WTC11 (cell line): ENCODE data around the gene GFPT2. TPM values are rescaled to one million over a fixed set of nuclear protein-coding genes. Genes with fewer than 3 reads are reported as not detected.

ENCODE experiments used
- ATAC-seq: fragments of 200-7000 bp; cut with Tn5 transposase; 2 replicates; pipeline ENCODE4 v1.10.0; 2021; ENCODE audit warnings: mild to moderate bottlenecking, moderate library complexity
- CTCF ChIA-PET: fragments of 300-600 bp; sonication (Branson Sonifier 250); formaldehyde crosslinking; loops from one replicate; lab custom pipeline; 2021; ENCODE audit warnings: antibody characterized with exemption; lab: Charles Lee
- POLR2A ChIA-PET: fragments of 350-600 bp; sonication (Branson Sonifier 250); formaldehyde crosslinking; loops from one replicate; lab custom pipeline; 2021; ENCODE audit warnings: antibody characterized with exemption; lab: Charles Lee
- DNase-seq: peaks from one replicate; pipeline ENCODE4 v3.0.0; 2021; ENCODE audit warnings: low spot score
- H3K27ac Mint-ChIP-seq: 2 replicates; pipeline ENCODE4 v1.8.0; 2021; ENCODE audit warnings: mixed read lengths
- H3K27me3 Mint-ChIP-seq: 2 replicates; pipeline ENCODE4 v1.8.0; 2021; ENCODE audit warnings: low read depth, mild to moderate bottlenecking, moderate library complexity, mixed read lengths
- H3K36me3 Mint-ChIP-seq: 2 replicates; pipeline ENCODE4 v1.8.0; 2021; ENCODE audit warnings: mixed read lengths
- H3K4me1 Mint-ChIP-seq: 2 replicates; pipeline ENCODE4 v1.8.0; 2022; ENCODE audit warnings: mixed read lengths
- H3K4me3 Mint-ChIP-seq: 2 replicates; pipeline ENCODE4 v1.8.0; 2021; ENCODE audit warnings: mild to moderate bottlenecking, moderate library complexity, mixed read lengths
- H3K9me3 Mint-ChIP-seq: 2 replicates; pipeline ENCODE4 v1.8.0; 2021; ENCODE audit warnings: mixed read lengths
- ATF1 ChIP-seq: sonication (generic); formaldehyde crosslinking; IDR thresholded peaks from 2 replicates; pipeline ENCODE4 v1.8.1; 2023; ENCODE audit warnings: mild to moderate bottlenecking, moderate library complexity, missing genetic modification reagents
- FOXP4 ChIP-seq: sonication (generic); formaldehyde crosslinking; IDR thresholded peaks from 2 replicates; pipeline ENCODE4 v1.8.0; 2022; ENCODE audit warnings: mild to moderate bottlenecking, missing genetic modification reagents
- HMGXB4 ChIP-seq: sonication (generic); formaldehyde crosslinking; IDR thresholded peaks from 2 replicates; pipeline ENCODE4 v1.8.1; 2023; ENCODE audit warnings: mild to moderate bottlenecking, moderate library complexity, missing genetic modification reagents
- KAT7 ChIP-seq: sonication (generic); formaldehyde crosslinking; IDR thresholded peaks from 2 replicates; pipeline ENCODE4 v1.8.1; 2023; ENCODE audit warnings: missing genetic modification reagents, mild to moderate bottlenecking, borderline replicate concordance
- PRRX2 ChIP-seq: fragments of 250-450 bp; sonication (Bioruptor Pico); IDR thresholded peaks from 2 replicates; pipeline ENCODE4 v1.8.0; 2021; ENCODE audit warnings: mild to moderate bottlenecking
- RELA ChIP-seq: sonication (generic); formaldehyde crosslinking; IDR thresholded peaks from 2 replicates; pipeline ENCODE4 v1.8.1; 2022; ENCODE audit warnings: missing genetic modification reagents, mild to moderate bottlenecking, borderline replicate concordance
- SP1 ChIP-seq: sonication (generic); formaldehyde crosslinking; conservative IDR thresholded peaks from 2 replicates; pipeline ENCODE4 v1.8.1; 2022; ENCODE audit warnings: missing genetic modification reagents
- STAT6 ChIP-seq: sonication (generic); formaldehyde crosslinking; conservative IDR thresholded peaks from 2 replicates; pipeline ENCODE4 v1.8.1; 2023; ENCODE audit warnings: mild to moderate bottlenecking, low read depth, missing genetic modification reagents, moderate library complexity
- TCF7 ChIP-seq: sonication (generic); formaldehyde crosslinking; IDR thresholded peaks from 2 replicates; pipeline ENCODE4 v1.8.0; 2022; ENCODE audit warnings: mild to moderate bottlenecking, low read depth, missing genetic modification reagents, moderate library complexity
- ZBTB21 ChIP-seq: sonication (generic); formaldehyde crosslinking; IDR thresholded peaks from 2 replicates; pipeline ENCODE4 v1.8.1; 2023; ENCODE audit warnings: mild to moderate bottlenecking, missing genetic modification reagents, borderline replicate concordance
- ZBTB43 ChIP-seq: sonication (generic); formaldehyde crosslinking; IDR thresholded peaks from 2 replicates; pipeline ENCODE4 v1.8.1; 2023; ENCODE audit warnings: mild to moderate bottlenecking, missing genetic modification reagents
- ZNF263 ChIP-seq: sonication (generic); formaldehyde crosslinking; IDR thresholded peaks from 2 replicates; pipeline ENCODE4 v1.8.1; 2022; ENCODE audit warnings: low read depth, mild to moderate bottlenecking, moderate library complexity, missing genetic modification reagents
- total RNA-seq: library from RNA; stranded (reverse); gene quantifications from 3 replicates; pipeline ENCODE4 v1.2.3, GENCODE V29; 2021
- TF ChIP-seq, protein P1 (sequence below): sonication (generic); formaldehyde crosslinking; IDR thresholded peaks from 2 replicates; pipeline ENCODE4 v1.8.0; 2022; ENCODE audit warnings: missing genetic modification reagents
- TF ChIP-seq, protein P2 (sequence below): sonication (generic); formaldehyde crosslinking; IDR thresholded peaks from 2 replicates; pipeline ENCODE4 v1.8.1; 2022; ENCODE audit warnings: low read depth, mild to moderate bottlenecking, moderate library complexity, missing genetic modification reagents, borderline replicate concordance
- TF ChIP-seq, protein P3 (sequence below): sonication (generic); formaldehyde crosslinking; IDR thresholded peaks from 2 replicates; pipeline ENCODE4 v1.8.0; 2022; ENCODE audit warnings: mild to moderate bottlenecking, missing genetic modification reagents
- TF ChIP-seq, protein P4 (sequence below): fragments of 250-450 bp; sonication (Bioruptor Pico); IDR thresholded peaks from 2 replicates; pipeline ENCODE4 v2.1.2; 2022; ENCODE audit warnings: mild to moderate bottlenecking, moderate library complexity

Gene GFPT2
- total RNA-seq, 1 experiment from 2014 or later: 124 TPM

DNA sequence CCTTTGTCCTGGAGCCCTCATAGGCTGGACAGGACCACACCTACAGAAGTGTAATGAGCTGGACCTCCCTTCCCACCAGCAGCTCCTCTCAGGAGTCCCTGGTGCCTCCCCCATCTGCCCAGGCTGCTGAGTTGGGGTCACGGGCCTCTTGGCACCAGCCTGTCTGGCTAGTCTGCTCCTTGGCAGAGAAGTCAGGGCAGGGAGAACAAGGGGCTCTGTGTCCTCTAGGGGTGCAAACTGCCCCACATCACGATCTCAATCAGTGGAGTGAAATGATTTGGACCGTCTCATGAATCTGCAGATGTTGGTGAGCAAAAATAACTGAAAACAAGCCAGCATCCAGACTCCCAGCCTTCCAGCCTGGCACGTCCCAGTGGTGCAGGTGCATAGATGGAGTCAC is 14.9 kb upstream of the GFPT2 start:
- CTCF ChIA-PET: no interaction called here
- ATAC-seq: no peak
- TF ChIP-seq ZNF263 (CRISPR knock-in tag) (no peak), PRRX2 (CRISPR knock-in tag) (no peak), ZBTB43 (CRISPR knock-in tag) (no peak), FOXP4 (CRISPR knock-in tag) (no peak)
- TF ChIP-seq, protein P1, sequence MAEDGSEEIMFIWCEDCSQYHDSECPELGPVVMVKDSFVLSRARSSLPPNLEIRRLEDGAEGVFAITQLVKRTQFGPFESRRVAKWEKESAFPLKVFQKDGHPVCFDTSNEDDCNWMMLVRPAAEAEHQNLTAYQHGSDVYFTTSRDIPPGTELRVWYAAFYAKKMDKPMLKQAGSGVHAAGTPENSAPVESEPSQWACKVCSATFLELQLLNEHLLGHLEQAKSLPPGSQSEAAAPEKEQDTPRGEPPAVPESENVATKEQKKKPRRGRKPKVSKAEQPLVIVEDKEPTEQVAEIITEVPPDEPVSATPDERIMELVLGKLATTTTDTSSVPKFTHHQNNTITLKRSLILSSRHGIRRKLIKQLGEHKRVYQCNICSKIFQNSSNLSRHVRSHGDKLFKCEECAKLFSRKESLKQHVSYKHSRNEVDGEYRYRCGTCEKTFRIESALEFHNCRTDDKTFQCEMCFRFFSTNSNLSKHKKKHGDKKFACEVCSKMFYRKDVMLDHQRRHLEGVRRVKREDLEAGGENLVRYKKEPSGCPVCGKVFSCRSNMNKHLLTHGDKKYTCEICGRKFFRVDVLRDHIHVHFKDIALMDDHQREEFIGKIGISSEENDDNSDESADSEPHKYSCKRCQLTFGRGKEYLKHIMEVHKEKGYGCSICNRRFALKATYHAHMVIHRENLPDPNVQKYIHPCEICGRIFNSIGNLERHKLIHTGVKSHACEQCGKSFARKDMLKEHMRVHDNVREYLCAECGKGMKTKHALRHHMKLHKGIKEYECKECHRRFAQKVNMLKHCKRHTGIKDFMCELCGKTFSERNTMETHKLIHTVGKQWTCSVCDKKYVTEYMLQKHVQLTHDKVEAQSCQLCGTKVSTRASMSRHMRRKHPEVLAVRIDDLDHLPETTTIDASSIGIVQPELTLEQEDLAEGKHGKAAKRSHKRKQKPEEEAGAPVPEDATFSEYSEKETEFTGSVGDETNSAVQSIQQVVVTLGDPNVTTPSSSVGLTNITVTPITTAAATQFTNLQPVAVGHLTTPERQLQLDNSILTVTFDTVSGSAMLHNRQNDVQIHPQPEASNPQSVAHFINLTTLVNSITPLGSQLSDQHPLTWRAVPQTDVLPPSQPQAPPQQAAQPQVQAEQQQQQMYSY (CRISPR knock-in tag): no peak
- TF ChIP-seq, all 79 proteins: peak for 0

GRCh38 chr5:180367300-180367699 is 14.2 kb upstream of the GFPT2 start:
- Mint-ChIP-seq H3K4me3 (no peak overlapping the region), H3K4me1 (peaks cover 4% of the 10 kb centered on the region; the same call in 1 of the 2 replicates), H3K9me3 (no peaks in the 10 kb centered on the region), H3K27me3 (no peaks in the 10 kb centered on the region), H3K36me3 (no peaks in the 10 kb centered on the region), H3K27ac (no peak overlapping the region)
- CTCF ChIA-PET: no interaction called here
- DNase-seq: no peak
- TF ChIP-seq KAT7 (CRISPR knock-in tag) (no peak), HMGXB4 (CRISPR knock-in tag) (no peak), ATF1 (no peak), TCF7 (CRISPR knock-in tag) (no peak), SP1 (CRISPR knock-in tag) (no peak), ZBTB21 (no peak), PRRX2 (CRISPR knock-in tag) (no peak), RELA (CRISPR knock-in tag) (no peak), STAT6 (CRISPR knock-in tag) (no peak)
- TF ChIP-seq, protein P2, sequence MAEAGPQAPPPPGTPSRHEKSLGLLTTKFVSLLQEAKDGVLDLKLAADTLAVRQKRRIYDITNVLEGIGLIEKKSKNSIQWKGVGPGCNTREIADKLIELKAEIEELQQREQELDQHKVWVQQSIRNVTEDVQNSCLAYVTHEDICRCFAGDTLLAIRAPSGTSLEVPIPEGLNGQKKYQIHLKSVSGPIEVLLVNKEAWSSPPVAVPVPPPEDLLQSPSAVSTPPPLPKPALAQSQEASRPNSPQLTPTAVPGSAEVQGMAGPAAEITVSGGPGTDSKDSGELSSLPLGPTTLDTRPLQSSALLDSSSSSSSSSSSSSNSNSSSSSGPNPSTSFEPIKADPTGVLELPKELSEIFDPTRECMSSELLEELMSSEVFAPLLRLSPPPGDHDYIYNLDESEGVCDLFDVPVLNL (CRISPR knock-in tag): no peak
- TF ChIP-seq, protein P3, sequence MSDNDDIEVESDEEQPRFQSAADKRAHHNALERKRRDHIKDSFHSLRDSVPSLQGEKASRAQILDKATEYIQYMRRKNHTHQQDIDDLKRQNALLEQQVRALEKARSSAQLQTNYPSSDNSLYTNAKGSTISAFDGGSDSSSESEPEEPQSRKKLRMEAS (CRISPR knock-in tag): no peak
- TF ChIP-seq, protein P4, sequence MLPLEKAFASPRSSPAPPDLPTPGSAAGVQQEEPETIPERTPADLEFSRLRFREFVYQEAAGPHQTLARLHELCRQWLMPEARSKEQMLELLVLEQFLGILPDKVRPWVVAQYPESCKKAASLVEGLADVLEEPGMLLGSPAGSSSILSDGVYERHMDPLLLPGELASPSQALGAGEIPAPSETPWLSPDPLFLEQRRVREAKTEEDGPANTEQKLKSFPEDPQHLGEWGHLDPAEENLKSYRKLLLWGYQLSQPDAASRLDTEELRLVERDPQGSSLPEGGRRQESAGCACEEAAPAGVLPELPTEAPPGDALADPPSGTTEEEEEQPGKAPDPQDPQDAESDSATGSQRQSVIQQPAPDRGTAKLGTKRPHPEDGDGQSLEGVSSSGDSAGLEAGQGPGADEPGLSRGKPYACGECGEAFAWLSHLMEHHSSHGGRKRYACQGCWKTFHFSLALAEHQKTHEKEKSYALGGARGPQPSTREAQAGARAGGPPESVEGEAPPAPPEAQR: no peak
- no peak for ATAC-seq
- POLR2A ChIA-PET: no interaction called here

More for the DNA sequence above, 14.9 kb upstream of the GFPT2 start:
- Mint-ChIP-seq H3K4me1 (peaks cover 4% of the 10 kb centered on the region; the same call in 1 of the 2 replicates), H3K27ac (no peak overlapping the region), H3K9me3 (no peaks in the 10 kb centered on the region), H3K27me3 (no peaks in the 10 kb centered on the region), H3K36me3 (no peaks in the 10 kb centered on the region), H3K4me3 (no peak overlapping the region)
- POLR2A ChIA-PET: no interaction called here
- no peak for DNase-seq
